Mucosa of descending colon (tissue), 3 donors: ENCODE results near the gene TEF. TPM values are rescaled to one million over a fixed set of nuclear protein-coding genes. Genes with fewer than 3 reads are reported as not detected.
A peak's percentile ranks its signal among the peaks of the same experiment; 100 is the strongest.

Source experiments
- ATAC-seq: fragments of 200-7000 bp; cut with Tn5 transposase; one replicate; pipeline ENCODE4 v1.9.1; 2020; ENCODE audit warnings: mild to moderate bottlenecking, moderate library complexity
- DNase-seq, 3 donors: peaks; one replicate each; pipeline ENCODE4 v3.0.0-alpha.2; 2020
- H3K36me3 ChIP-seq: fragments of 200-600 bp; one replicate; pipeline ENCODE4 v1.8.0; 2021; ENCODE audit warnings: low read depth, mild to moderate bottlenecking
- H3K4me1 ChIP-seq: fragments of 200-600 bp; one replicate; pipeline ENCODE4 v1.8.0; 2021; ENCODE audit warnings: low read depth, mild to moderate bottlenecking
- H3K4me3 ChIP-seq: fragments of 200-600 bp; one replicate; pipeline ENCODE4 v1.8.0; 2021; ENCODE audit warnings: mild to moderate bottlenecking
- H3K9me3 ChIP-seq: fragments of 200-600 bp; one replicate; pipeline ENCODE4 v1.8.0; 2021; ENCODE audit warnings: mild to moderate bottlenecking
- intact Hi-C, 2 donors: fragments of 100-400 bp; cut with DNase I in 1 of 2; cut with micrococcal nuclease in 1 of 2; formaldehyde crosslinking; loops; one replicate each; pipeline versions ENCODE4 v1.11.0 to v1.11.1; 2022; cut with DNase I, micrococcal nuclease
- long read RNA-seq, 2 donors: library from polyadenylated mRNA; unstranded; transcript quantifications; one replicate each; pipeline ENCODE4 v2.0.0, GENCODE V29; 2019 to 2021
- total RNA-seq, 3 donors: library from RNA; stranded (reverse); fragmentation: NEBNext Ultra II Directional in 2 of 3; extraction: Animal tissue kit (Norgen Biotek cat#: 25700) in 2 of 3; gene quantifications; one replicate each; pipeline versions ENCODE4 v1.2.1 to v1.2.4, GENCODE V29; 2021 to 2023
- TF ChIP-seq, protein P1 (sequence below): fragments of 200-600 bp; IDR thresholded peaks from one replicate; pipeline ENCODE4 v1.8.0; 2022; ENCODE audit warnings: antibody characterized with exemption, mild to moderate bottlenecking
- donor health status: DM: no; HTN: no; CAD: no; lungs with moderate emphysema.
- donor health status: DM: no; HTN: no; CAD: no.
- donor health status: DM: no; HTN: yes; CAD: no.

The TEF gene, protein sequence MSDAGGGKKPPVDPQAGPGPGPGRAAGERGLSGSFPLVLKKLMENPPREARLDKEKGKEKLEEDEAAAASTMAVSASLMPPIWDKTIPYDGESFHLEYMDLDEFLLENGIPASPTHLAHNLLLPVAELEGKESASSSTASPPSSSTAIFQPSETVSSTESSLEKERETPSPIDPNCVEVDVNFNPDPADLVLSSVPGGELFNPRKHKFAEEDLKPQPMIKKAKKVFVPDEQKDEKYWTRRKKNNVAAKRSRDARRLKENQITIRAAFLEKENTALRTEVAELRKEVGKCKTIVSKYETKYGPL
- 10 to 100 TPM; 17.6 to 29.3 (median 28.6) TPM for total RNA-seq
- long read RNA-seq, donor 1, full-length matches to known transcripts: 21 of 50 reads
- long read RNA-seq, donor 1, partial matches to known transcripts: 28 of 50 reads
- long read RNA-seq, donor 1, other reads (novel, unspliced or antisense): 1 of 50 reads
- long read RNA-seq, donor 2, partial matches to known transcripts: 0 of 1 reads
- long read RNA-seq, donor 2, other reads (novel, unspliced or antisense): 1 of 1 reads

DNA sequence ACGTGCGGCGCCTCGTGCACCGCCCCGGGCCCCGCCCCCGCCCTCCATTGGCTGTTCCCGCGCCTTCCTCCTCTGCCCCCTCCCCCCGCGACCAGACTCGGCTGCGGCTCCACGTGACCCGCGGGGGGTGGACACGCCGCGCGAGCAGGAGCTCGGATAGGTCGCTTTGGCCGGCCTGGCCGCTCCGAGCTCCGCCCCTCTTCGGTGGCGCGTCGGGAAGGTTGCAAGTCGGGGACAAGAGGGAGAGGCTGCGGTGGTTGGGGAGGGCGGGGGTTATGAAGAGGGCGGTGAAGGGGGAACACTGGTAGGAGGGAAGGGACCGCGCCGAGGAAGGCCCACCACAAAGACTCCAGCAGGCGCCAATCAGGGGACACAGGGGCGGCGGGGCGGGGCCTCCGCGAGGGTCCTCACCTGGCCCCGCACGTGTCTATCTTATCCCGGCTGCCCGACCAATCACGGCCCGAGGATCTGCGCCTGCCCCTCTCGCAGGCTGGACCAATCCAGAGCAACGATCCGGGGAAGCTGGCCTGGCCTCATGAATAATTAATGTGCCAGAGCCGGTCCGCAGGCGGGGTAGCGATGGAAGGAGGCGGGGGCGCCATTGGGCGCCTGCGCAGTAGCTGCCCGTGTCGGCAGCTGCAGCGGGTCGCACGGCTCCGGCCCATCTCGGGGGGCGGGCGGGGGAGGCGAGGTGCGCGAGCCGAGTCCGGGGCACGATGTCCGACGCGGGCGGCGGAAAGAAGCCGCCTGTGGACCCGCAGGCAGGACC lies at the start of gene TEF:
Gene TEF, plus strand, starts transcription at position 614 of the 769 bp plus-strand sequence. Its CDS starts 103 bp downstream, at position 717.
- Histone ChIP-seq H3K4me3 (peak within 1 kb of the TSS; percentile 48), H3K4me1 (peaks cover 25% of the 10 kb centered on the region), H3K36me3 (no peaks in the 10 kb centered on the region), H3K9me3 (no peaks in the 10 kb centered on the region)
- intact Hi-C loops: no loop called here
- ATAC-seq: peak; percentile 88
- TF ChIP-seq, protein P1, sequence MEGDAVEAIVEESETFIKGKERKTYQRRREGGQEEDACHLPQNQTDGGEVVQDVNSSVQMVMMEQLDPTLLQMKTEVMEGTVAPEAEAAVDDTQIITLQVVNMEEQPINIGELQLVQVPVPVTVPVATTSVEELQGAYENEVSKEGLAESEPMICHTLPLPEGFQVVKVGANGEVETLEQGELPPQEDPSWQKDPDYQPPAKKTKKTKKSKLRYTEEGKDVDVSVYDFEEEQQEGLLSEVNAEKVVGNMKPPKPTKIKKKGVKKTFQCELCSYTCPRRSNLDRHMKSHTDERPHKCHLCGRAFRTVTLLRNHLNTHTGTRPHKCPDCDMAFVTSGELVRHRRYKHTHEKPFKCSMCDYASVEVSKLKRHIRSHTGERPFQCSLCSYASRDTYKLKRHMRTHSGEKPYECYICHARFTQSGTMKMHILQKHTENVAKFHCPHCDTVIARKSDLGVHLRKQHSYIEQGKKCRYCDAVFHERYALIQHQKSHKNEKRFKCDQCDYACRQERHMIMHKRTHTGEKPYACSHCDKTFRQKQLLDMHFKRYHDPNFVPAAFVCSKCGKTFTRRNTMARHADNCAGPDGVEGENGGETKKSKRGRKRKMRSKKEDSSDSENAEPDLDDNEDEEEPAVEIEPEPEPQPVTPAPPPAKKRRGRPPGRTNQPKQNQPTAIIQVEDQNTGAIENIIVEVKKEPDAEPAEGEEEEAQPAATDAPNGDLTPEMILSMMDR: no peak
- peak; percentile 98 to 99 (median 99) for DNase-seq

DNA sequence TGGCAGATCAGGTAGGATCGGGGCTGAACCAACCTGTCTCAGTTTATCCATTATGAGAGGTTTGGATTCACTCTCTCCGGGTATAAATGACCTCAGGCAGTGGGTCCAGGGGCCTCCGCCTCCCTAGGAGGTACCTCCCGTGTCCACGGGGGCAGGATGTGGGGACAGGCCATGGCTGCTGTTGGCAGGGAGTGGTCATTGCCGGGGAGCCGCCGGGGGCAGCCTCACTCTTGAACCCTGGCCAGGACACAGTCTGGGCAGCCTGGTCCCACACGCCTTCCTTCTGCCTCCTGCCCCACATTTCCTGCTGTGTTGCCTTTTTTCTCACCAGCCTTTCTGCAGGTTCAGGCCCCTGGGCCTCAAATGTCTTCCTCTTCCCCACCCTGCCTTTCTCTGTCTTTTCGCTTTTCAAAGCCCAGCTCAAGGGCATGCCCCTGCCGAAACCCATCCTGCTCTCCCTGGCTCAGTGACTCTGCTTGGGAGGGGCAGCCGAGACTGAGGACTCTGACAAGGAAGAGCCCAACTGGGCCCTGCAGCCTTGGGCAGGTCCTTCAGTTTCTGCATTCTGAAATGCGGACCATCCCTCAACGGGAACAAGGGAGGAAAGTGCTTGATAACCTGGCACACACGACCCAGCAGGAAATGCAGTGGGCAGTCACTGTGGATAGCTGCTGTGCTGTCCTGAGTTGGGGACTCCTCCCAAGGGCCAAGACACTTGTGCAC lies 49.4 kb upstream of the TEF start:
- no peaks in the 10 kb centered on the region for H3K36me3 ChIP-seq
- no peaks in the 10 kb centered on the region for H3K4me1 ChIP-seq
- intact Hi-C loops: no loop called here
- DNase-seq (no peak), ATAC-seq (peak; percentile 10)
- TF ChIP-seq, protein P1: no peak
- H3K9me3 ChIP-seq: no peaks in the 10 kb centered on the region
- no peak overlapping the region for H3K4me3 ChIP-seq

DNA sequence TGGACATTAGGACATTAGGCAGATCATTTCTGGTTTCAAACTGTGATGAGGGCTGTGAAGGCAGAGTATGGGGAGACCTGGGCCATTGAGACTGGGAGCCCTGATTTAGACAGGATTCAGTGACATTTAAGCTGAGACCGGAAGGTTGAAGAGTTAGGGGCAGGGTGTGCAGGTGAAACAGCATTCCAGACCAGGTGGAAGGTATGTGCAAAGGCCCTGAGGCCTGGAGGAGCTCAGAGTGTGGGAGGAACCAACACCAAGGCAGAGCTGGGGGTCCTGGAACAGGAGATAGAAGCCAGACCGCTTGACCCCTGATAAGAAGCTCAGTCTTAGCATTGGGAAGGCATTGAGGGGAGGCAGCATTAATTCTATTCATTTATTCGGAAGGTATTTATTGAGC lies 47.9 kb upstream of the TEF start:
- intact Hi-C loops: no loop called here
- ATAC-seq: no peak
- TF ChIP-seq, protein P1: no peak

DNA sequence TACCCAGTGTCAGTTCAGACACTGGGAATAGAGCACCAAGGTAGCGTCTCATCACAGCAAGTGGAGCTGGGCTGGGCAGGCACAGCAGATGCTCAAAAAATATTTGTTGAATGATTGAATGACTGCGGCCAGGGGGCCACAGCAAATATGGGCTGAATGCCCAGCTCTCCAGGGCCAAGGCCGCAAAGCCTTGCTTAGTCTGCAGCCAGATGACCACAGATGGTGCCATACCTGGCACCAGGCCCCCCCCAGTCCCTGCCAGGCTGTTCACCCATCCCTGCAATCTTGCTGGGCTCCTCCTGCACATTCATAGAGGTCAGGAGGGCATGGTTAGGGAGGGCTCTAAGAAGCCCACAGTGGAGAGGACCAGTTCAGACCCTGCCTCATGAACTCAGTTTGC lies 47.5 kb upstream of the TEF start:
- ATAC-seq: no peak
- Histone ChIP-seq H3K36me3 (no peaks in the 10 kb centered on the region), H3K4me3 (no peak overlapping the region), H3K4me1 (no peaks in the 10 kb centered on the region), H3K9me3 (no peaks in the 10 kb centered on the region)
- DNase-seq: no peak
- intact Hi-C loops: no loop called here
- TF ChIP-seq, protein P1: no peak

More for the DNA sequence above, 47.9 kb upstream of the TEF start:
- Histone ChIP-seq H3K36me3 (no peaks in the 10 kb centered on the region), H3K4me1 (no peaks in the 10 kb centered on the region), H3K9me3 (no peaks in the 10 kb centered on the region), H3K4me3 (no peak overlapping the region)
- no peak for DNase-seq

DNA sequence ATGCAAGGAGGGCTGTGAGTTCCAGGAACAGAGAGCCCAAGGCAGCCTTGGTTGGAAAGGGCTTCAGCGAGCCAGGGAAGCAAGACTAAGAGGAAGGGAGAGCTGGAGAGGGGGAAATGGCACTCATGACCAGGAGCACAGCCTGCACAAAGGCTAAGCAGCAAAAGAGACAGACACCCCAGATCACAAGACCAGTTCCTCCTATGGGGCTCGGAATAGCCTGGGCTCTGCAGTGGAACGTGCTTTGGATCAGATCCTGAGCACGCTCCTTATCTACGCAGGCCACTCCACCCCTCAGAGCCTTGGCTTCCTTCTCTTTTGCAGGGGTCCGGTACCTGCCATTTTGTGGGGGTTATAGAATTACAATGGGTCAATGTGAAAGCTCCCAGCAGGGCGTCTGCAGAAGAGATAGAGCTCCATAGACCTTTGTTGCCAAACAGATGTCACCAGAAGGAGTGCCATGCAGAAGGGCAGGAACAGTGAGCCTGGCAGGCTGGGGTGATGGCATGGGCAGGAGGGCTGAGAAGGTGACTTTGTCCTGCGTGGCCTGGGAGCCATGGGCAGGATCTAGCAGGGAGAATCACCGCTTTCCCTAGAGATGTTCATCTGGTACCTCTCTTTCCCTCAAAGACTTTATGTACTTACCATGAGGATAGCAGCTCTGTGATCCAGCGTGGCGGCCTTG lies 46.6 kb upstream of the TEF start:
- Histone ChIP-seq H3K4me1 (no peaks in the 10 kb centered on the region), H3K9me3 (no peaks in the 10 kb centered on the region), H3K36me3 (peaks cover 4% of the 10 kb centered on the region), H3K4me3 (no peak overlapping the region)
- ATAC-seq (no peak), DNase-seq (peak in 1 of 3 donors; percentile 12)
- intact Hi-C loops: no loop called here
- TF ChIP-seq, protein P1: no peak
